GM12874 (cell line): ENCODE measurements around the gene DSCAML1.

ENCODE experiments used
- CTCF ChIP-seq: IDR thresholded peaks from 2 replicates; pipeline ENCODE4 v1.5.1; 2011; ENCODE audit warnings: low read depth, mild to moderate bottlenecking, control low read depth, low read length, moderate library complexity; ENCODE audit not compliant: insufficient read depth

DSCAML1 gene

DNA sequence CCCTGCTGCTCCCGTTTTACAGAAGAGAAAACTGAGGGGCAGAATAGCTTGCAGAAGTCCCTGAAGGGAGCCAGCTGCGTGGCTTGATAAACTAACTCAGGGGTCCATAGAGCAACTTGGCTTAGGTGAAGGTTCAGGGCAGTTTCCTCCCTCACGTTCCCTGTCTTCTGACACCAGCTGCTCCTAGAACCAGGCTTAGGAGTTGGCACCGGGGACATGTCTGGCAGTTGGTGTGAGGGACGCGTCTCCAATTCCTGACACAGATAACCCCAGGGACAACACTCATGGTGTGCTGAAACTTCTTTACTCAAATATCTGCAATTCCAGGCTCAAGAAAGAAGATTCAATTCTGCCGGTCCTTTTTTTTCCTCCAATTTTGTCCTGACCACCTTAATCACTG, 85.7 kb downstream of the DSCAML1 start:
- TF ChIP-seq CTCF: no peak

- no peak for TF ChIP-seq CTCF
Observed at GRCh38 chr11:117710211-117710610, 86.8 kb downstream of the DSCAML1 start.

DNA sequence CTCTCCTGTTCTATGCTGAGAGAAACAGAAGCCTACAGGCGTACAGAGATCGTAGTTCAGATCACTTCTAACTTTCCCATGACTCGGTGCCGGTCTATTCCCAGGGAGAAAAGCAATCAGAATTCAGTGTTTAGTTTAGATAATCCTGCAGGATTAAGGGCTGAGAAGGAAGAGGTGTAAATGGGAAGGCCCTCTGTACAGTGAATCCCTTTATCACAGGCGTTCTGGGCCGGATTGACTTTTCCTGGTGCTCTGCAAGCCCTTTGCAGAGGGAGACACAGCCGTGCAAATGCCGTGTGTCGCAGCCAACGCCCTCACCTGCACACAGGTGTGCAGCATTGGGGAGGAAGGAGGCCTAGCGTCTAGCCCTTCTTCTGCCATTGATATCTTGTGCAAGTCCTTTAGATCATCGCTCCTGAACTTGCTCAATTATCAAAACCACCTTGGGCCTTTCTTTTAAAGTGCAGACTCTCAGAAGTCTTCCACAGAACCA, 90.6 kb downstream of the DSCAML1 start:
- TF ChIP-seq CTCF: no peak

GRCh38 chr11:117705866-117706265, 91.2 kb downstream of the DSCAML1 start:
- TF ChIP-seq CTCF: no peak

- no peak for TF ChIP-seq CTCF
Observed at GRCh38 chr11:117704395-117705100, 92.5 kb downstream of the DSCAML1 start.

DNA sequence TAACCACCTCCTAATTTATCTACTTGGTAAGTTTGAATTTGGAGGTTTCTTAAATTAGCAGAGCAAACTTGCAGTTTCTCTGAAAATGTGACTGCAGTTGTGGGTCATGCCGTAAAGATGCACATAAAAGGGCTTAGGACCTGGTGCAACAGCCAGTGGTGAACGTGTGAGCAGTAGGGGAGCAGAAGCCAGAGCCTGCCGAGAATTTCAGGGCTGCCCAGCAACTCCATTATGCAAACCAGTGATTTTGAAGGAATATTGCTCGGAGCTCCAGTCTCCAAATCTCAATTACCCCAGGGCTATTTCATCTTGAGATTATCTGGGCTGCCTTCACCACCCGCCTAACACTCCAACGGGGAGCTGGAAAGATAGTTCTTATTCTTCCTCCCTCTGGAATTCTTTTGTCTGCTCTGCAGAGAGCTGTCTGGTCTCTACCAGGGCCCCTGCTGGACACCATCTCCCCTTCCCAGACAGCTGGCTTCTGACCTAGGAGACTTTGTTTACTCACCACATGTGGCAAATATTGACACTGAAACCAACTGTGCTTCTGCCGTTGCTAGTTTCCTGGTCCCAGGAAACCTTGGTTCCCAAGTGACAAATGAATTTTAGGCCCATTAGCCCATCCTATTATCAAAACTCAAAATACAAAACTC, 93.9 kb downstream of the DSCAML1 start:
- TF ChIP-seq CTCF: no peak

DNA sequence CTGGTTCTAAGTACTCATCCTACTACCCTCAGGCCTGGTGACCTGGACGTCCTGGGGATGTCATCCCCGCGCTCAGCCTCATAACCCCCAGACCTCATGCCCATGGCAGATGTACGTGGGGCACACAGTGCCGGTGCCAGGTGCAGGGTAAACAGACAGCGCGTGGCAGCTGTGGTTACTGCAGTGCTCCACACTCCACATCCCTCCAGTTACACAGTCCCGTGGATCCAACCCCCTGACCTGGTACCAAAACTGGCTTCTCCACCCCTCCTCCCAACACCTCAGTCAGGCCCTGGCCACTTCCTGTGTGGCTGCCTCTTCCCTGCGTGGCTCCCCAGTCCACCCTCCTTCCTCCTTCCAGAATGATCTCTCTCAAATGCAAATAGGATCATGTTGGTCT, 95.2 kb downstream of the DSCAML1 start:
- TF ChIP-seq CTCF: no peak
